Endothelial cell of umbilical vein (primary cell): ENCODE results near the gene PDCD7. TPM values are rescaled to one million over a fixed set of nuclear protein-coding genes. Genes with fewer than 3 reads are reported as not detected.

Source experiments
- BruUV-seq: library from RNA; stranded (reverse); fragments of 400-500 nt; replicated peaks from 2 replicates; lab custom pipeline; 2021; lab: Mats Ljungman, UMichigan
- CTCF ChIA-PET: fragments of 300-600, 350-600 bp; sonication (Branson Sonifier 250); formaldehyde crosslinking; loops from one replicate; lab custom pipeline; 2021; ENCODE audit warnings: antibody characterized with exemption, inconsistent platforms; lab: Charles Lee
- POLR2A ChIA-PET: fragments of 300-600, 350-600 bp; sonication (Branson Sonifier 250); formaldehyde crosslinking; loops from one replicate; lab custom pipeline; 2021; ENCODE audit warnings: antibody characterized with exemption, inconsistent platforms; lab: Charles Lee
- DNase-seq: peaks from one replicate; pipeline ENCODE4 v3.0.0-alpha.2; 2011; ENCODE audit warnings: low read depth, low spot score
- FAIRE-seq: peaks from 2 replicates; lab custom pipeline; 2011; peaks lifted over from hg19 to GRCh38; lab: Jason Lieb, UNC
- H2AFZ ChIP-seq: 2 replicates; pipeline ENCODE4 v1.6.0; 2012; ENCODE audit warnings: low read depth, low read length, control low read depth, inconsistent platforms
- H3K27ac ChIP-seq: 2 replicates; pipeline ENCODE4 v1.5.1; 2011; ENCODE audit warnings: low read depth, mild to moderate bottlenecking, control low read depth, low read length, moderate library complexity; ENCODE audit not compliant: insufficient read depth
- H3K27me3 ChIP-seq, 2 experiments: 2 replicates each; pipeline versions ENCODE4 v1.6.0 to v1.6.1; 2011; ENCODE audit warnings: low read length in 2 of 2, mixed read lengths in 1 of 2; ENCODE audit not compliant: control insufficient read depth in 2 of 2, insufficient read depth in 2 of 2
- H3K36me3 ChIP-seq, 2 experiments: 2 replicates in 1 of 2; 3 replicates in 1 of 2; pipeline ENCODE4 v1.5.1; 2011; ENCODE audit warnings: low read length in 2 of 2, mild to moderate bottlenecking in 1 of 2, moderate library complexity in 1 of 2; ENCODE audit not compliant: control insufficient read depth in 2 of 2, insufficient read depth in 2 of 2; ENCODE audit errors: extremely low read depth in 1 of 2
- H3K4me1 ChIP-seq: 3 replicates; pipeline ENCODE4 v1.5.1; 2011; ENCODE audit warnings: mild to moderate bottlenecking, low read length; ENCODE audit not compliant: control insufficient read depth, insufficient read depth; ENCODE audit errors: extremely low read depth
- H3K4me2 ChIP-seq: 2 replicates; pipeline ENCODE4 v1.6.1; 2011; ENCODE audit warnings: low read length, control low read depth, mixed read lengths; ENCODE audit not compliant: insufficient read depth
- H3K4me3 ChIP-seq, 3 experiments: fragments of 200-600 bp in 1 of 3; sonication (generic), shearing (Covaris generic) in 1 of 3; replicated peaks in 1 of 3; 2 replicates each; pipeline ENCODE4 v1.5.1; 2011 to 2016; ENCODE audit warnings: control low read depth in 3 of 3, low read length in 3 of 3, mild to moderate bottlenecking in 2 of 3, inconsistent platforms in 1 of 3, low read depth in 1 of 3, moderate library complexity in 1 of 3; ENCODE audit not compliant: insufficient read depth in 1 of 3
- H3K79me2 ChIP-seq: 2 replicates; pipeline ENCODE4 v1.6.0; 2012; ENCODE audit warnings: low read length, inconsistent platforms; ENCODE audit not compliant: control insufficient read depth, insufficient read depth
- H3K9ac ChIP-seq: replicated peaks from 2 replicates; pipeline ENCODE3; 2011; ENCODE audit warnings: low read length, control low read depth; ENCODE audit not compliant: insufficient read depth; ENCODE audit errors: extremely low read depth
- H3K9me1 ChIP-seq: replicated peaks from 3 replicates; pipeline ENCODE4 v1.6.0; 2011; ENCODE audit warnings: mild to moderate bottlenecking, low read length; ENCODE audit not compliant: control insufficient read depth, insufficient read depth; ENCODE audit errors: extremely low read depth
- H3K9me3 ChIP-seq: replicated peaks from 2 replicates; pipeline ENCODE4 v1.5.1; 2012; ENCODE audit warnings: low read length, inconsistent platforms; ENCODE audit not compliant: control insufficient read depth, insufficient read depth
- H4K20me1 ChIP-seq: replicated peaks from 2 replicates; pipeline ENCODE3; 2011; ENCODE audit warnings: mild to moderate bottlenecking, low read length; ENCODE audit not compliant: control insufficient read depth, insufficient read depth; ENCODE audit errors: extremely low read depth
- EZH2 ChIP-seq: IDR thresholded peaks from 2 replicates; pipeline ENCODE4 v1.6.1; 2012; ENCODE audit warnings: borderline replicate concordance, low read depth, mild to moderate bottlenecking, moderate library complexity, low read length, inconsistent platforms; ENCODE audit not compliant: severe bottlenecking
- JUN ChIP-seq: IDR thresholded peaks from 2 replicates; pipeline ENCODE4 v1.6.1; 2011; ENCODE audit warnings: borderline replicate concordance, low read depth; ENCODE audit not compliant: insufficient read length, insufficient read depth
- MAX ChIP-seq: IDR thresholded peaks from 2 replicates; pipeline ENCODE4 v1.6.1; 2011; ENCODE audit not compliant: insufficient read depth, insufficient read length
- dilution Hi-C: fragments of 300-500 bp; cut with MboI; formaldehyde crosslinking; loops from one replicate; pipeline ENCODE4 v1.15.0; 2019; ENCODE audit warnings: low sequenced_read_pairs; ENCODE audit not compliant: extremely low pct_ligation_motif_present
- intact Hi-C: fragments of 100-400 bp; cut with micrococcal nuclease; formaldehyde crosslinking; loops from one replicate; pipeline ENCODE4 v1.10.0; 2022
- polyA plus RNA-seq, 4 experiments: library from polyadenylated mRNA; depleted of rRNA in 3 of 4; stranded (reverse) in 3 of 4; unstranded in 1 of 4; fragments of >200 nt; gene quantifications; 2 replicates each; pipeline versions ENCODE4 v1.2.1 to v1.2.3, GENCODE V29; 2011 to 2012; ENCODE audit warnings: missing spikeins in 1 of 4
- small RNA-seq: library from RNA; depleted of rRNA; stranded (forward); fragments of <200 nt; gene quantifications from one replicate; pipeline ENCODE3, GENCODE V24; 2012; ENCODE audit warnings: low replicate concordance, low read depth; ENCODE audit not compliant: insufficient read depth, insufficient read length
- total RNA-seq: library from RNA; stranded (reverse); gene quantifications from 2 replicates; pipeline ENCODE4 v1.2.3, GENCODE V29; 2021

The PDCD7 gene
- total and polyA plus RNA-seq, 2 donors (not counting 3 experiments of a cell fraction or from before 2014, with no cell fraction given): 12.1 to 19.5 TPM

GRCh38 chr15:65068403-65068788 lies 65.2 kb downstream of the PDCD7 start:
- intact Hi-C loops: no loop called here
- CTCF ChIA-PET: interaction anchor here (1.4 to 5.2 kb wide), 4 partner anchors 10 to 33 kb away, joined by 5 to 35 read pairs (median 12); partner anchors contain the start of gene KBTBD13

GRCh38 chr15:65067645-65068402 lies 65.8 kb downstream of the PDCD7 start, which contains the start of gene RASL12:
RASL12 (minus strand) TSS chr15:65067991; CDS start chr15:65067835, 156 bp downstream.
- peak; percentile 76 for TF ChIP-seq EZH2
- no peak for TF ChIP-seq JUN
- H3K9ac ChIP-seq: no peak within 1 kb of the TSS
- no peaks in the 10 kb centered on the region for H3K79me2 ChIP-seq
- dilution Hi-C loops (no loop called here), intact Hi-C loops (no loop called here)
- no peak for FAIRE-seq
- no peaks in the 10 kb centered on the region for H3K9me1 ChIP-seq
- no peak within 1 kb of the TSS for H3K27ac ChIP-seq
- DNase-seq: no peak
- CTCF ChIA-PET: interaction anchor here (0.6 to 5.2 kb wide), 6 partner anchors 11 to 304 kb away, joined by 3 to 35 read pairs (median 8); partner anchors contain the start of gene KBTBD13
- no peaks in the 10 kb centered on the region for H3K9me3 ChIP-seq
- H2AFZ ChIP-seq: no peak within 1 kb of the TSS
- H3K4me2 ChIP-seq: no peak within 1 kb of the TSS
- BruUV-seq: no TSS peak
- H3K36me3 ChIP-seq: no peaks in the 10 kb centered on the region
- peaks cover 31 to 44% of the 10 kb centered on the region in 2 experiments for H3K27me3 ChIP-seq
- no peaks in the 10 kb centered on the region for H3K4me1 ChIP-seq
- H4K20me1 ChIP-seq: no peaks in the 10 kb centered on the region
- H3K4me3 ChIP-seq: no peak within 1 kb of the TSS
- POLR2A ChIA-PET: no interaction called here

More at GRCh38 chr15:65068403-65068788, 65.2 kb downstream of the PDCD7 start:
- Histone ChIP-seq H3K27ac (no peak overlapping the region), H3K4me1 (no peaks in the 10 kb centered on the region), H3K9me1 (no peaks in the 10 kb centered on the region), H3K36me3 (no peaks in the 10 kb centered on the region), H3K4me3 (no peak overlapping the region), H3K79me2 (no peaks in the 10 kb centered on the region), H3K4me2 (no peak overlapping the region), H3K27me3 (peaks cover 31 to 44% of the 10 kb centered on the region in 2 experiments), H2AFZ (no peak overlapping the region), H3K9me3 (no peaks in the 10 kb centered on the region), H4K20me1 (no peaks in the 10 kb centered on the region), H3K9ac (no peak overlapping the region)
- BruUV-seq: no TSS peak
- no peak for TF ChIP-seq MAX
- no peak for FAIRE-seq
- POLR2A ChIA-PET: no interaction called here
- dilution Hi-C loops: no loop called here
- DNase-seq: no peak

Small RNA genes lying within 50 kb of the gene (small RNA-seq; reads per million reads assigned to genes)
- gene AC013553.1: not detected

Other genes with a start within 250 kb of the PDCD7 start
- 2.4 and 2.6 TPM in 2 replicates for gene ANKDD1A, start 221.9 kb downstream of the PDCD7 start, total RNA-seq
- gene ANKDD1A, start 221.9 kb downstream of the PDCD7 start, polyA plus RNA-seq: 1.8 and 2.0 TPM in 2 replicates
- gene SPG21, start 143.9 kb downstream of the PDCD7 start, total RNA-seq: 75.3 and 82.5 TPM in 2 replicates
- 54.9 and 70.2 TPM in 2 replicates for gene SPG21, start 143.9 kb downstream of the PDCD7 start, polyA plus RNA-seq
- gene MTFMT, start 104.2 kb downstream of the PDCD7 start, total RNA-seq: 13.6 and 20.4 TPM in 2 replicates
- gene MTFMT, start 104.2 kb downstream of the PDCD7 start, polyA plus RNA-seq: 5.3 and 7.5 TPM in 2 replicates
- not detected in 2 replicates for gene SLC51B, start 88.4 kb downstream of the PDCD7 start, total RNA-seq
- not detected in 2 replicates for gene SLC51B, start 88.4 kb downstream of the PDCD7 start, polyA plus RNA-seq
- not detected in 2 replicates for gene RASL12, start 65.8 kb downstream of the PDCD7 start, total RNA-seq
- gene RASL12, start 65.8 kb downstream of the PDCD7 start, polyA plus RNA-seq: not detected in 2 replicates
- gene KBTBD13, start 57.1 kb downstream of the PDCD7 start, total RNA-seq: not detected in 2 replicates
- not detected in 2 replicates for gene KBTBD13, start 57.1 kb downstream of the PDCD7 start, polyA plus RNA-seq
- 3.9 and 5.0 TPM in 2 replicates for gene UBAP1L, start 18.6 kb downstream of the PDCD7 start, total RNA-seq
- gene UBAP1L, start 18.6 kb downstream of the PDCD7 start, polyA plus RNA-seq: 1.9 and 2.9 TPM in 2 replicates
- gene CLPX, start 51.5 kb upstream of the PDCD7 start, total RNA-seq: 41.4 and 41.8 TPM in 2 replicates
- gene CLPX, start 51.5 kb upstream of the PDCD7 start, polyA plus RNA-seq: 8.0 and 11.1 TPM in 2 replicates
- not detected in 2 replicates for gene CILP, start 77.7 kb upstream of the PDCD7 start, total RNA-seq
- gene CILP, start 77.7 kb upstream of the PDCD7 start, polyA plus RNA-seq: 0.01 and 0.02 TPM in 2 replicates
- 6.0 and 6.3 TPM in 2 replicates for gene PARP16, start 153.1 kb upstream of the PDCD7 start, total RNA-seq
- 3.9 and 4.4 TPM in 2 replicates for gene PARP16, start 153.1 kb upstream of the PDCD7 start, polyA plus RNA-seq
- not detected in 2 replicates for gene RNU5A-1, start 162.2 kb upstream of the PDCD7 start, total RNA-seq
- not detected in 2 replicates for gene RNU5A-1, start 162.2 kb upstream of the PDCD7 start, polyA plus RNA-seq
- not detected in 2 replicates for gene RNU5B-1, start 170.9 kb upstream of the PDCD7 start, total RNA-seq
- gene RNU5B-1, start 170.9 kb upstream of the PDCD7 start, polyA plus RNA-seq: not detected in 2 replicates
- not detected in 2 replicates for gene IGDCC3, start 244.2 kb upstream of the PDCD7 start, total RNA-seq
- gene IGDCC3, start 244.2 kb upstream of the PDCD7 start, polyA plus RNA-seq: 0.03 TPM in 1 of 2 replicates, not detected in the other